GM21786 (cell line): ENCODE data around the gene SIK3.

Experiments
- ATAC-seq: cut with Tn5 transposase; IDR thresholded peaks from one replicate; pipeline ENCODE4 v1.9.1; 2021; ENCODE audit not compliant: unreplicated experiment

SIK3 gene

GRCh38 chr11:116829525-116830183 is 268.6 kb downstream of the SIK3 start, which contains the start of gene APOC3:
TSS of gene APOC3 (plus strand) at chr11:116829907. CDS start at chr11:116830583, 676 bp downstream.
- no peak for ATAC-seq

GRCh38 chr11:116828632-116829524 is 269.4 kb downstream of the SIK3 start:
- ATAC-seq, result no peak

- ATAC-seq, result no peak
Observed at GRCh38 chr11:116827461-116827860, 270.8 kb downstream of the SIK3 start.

GRCh38 chr11:116826751-116827431 is 271.3 kb downstream of the SIK3 start:
- ATAC-seq, result no peak

GRCh38 chr11:116825854-116826750 is 272.1 kb downstream of the SIK3 start:
- ATAC-seq, result no peak

GRCh38 chr11:116825434-116825833 is 272.8 kb downstream of the SIK3 start:
- no peak for ATAC-seq

- no peak for ATAC-seq
Observed at GRCh38 chr11:116823031-116823843, 275.0 kb downstream of the SIK3 start, which contains the start of gene APOA4. TSS of gene APOA4 (minus strand) at chr11:116823304. CDS start at chr11:116823191, 113 bp downstream.

GRCh38 chr11:116822575-116822974 is 275.7 kb downstream of the SIK3 start:
- no peak for ATAC-seq

- no peak for ATAC-seq
Observed at GRCh38 chr11:116821050-116821918, 276.9 kb downstream of the SIK3 start.

GRCh38 chr11:116819049-116819448 is 279.2 kb downstream of the SIK3 start:
- no peak for ATAC-seq

- ATAC-seq, result no peak
Observed at GRCh38 chr11:116814502-116814901, 283.7 kb downstream of the SIK3 start.

GRCh38 chr11:116813781-116814471 is 284.3 kb downstream of the SIK3 start:
- no peak for ATAC-seq

- ATAC-seq, result no peak
Observed at GRCh38 chr11:116813170-116813569, 285.1 kb downstream of the SIK3 start.

- no peak for ATAC-seq
Observed at GRCh38 chr11:116812109-116812508, 286.1 kb downstream of the SIK3 start.

- no peak for ATAC-seq
Observed at GRCh38 chr11:116811194-116811593, 287.0 kb downstream of the SIK3 start.

- ATAC-seq, result no peak
Observed at GRCh38 chr11:116808262-116809175, 289.7 kb downstream of the SIK3 start.
